ENCODE data around the gene MCF2. TPM values are rescaled to one million over a fixed set of nuclear protein-coding genes. Genes with fewer than 3 reads are reported as not detected.

The MCF2 gene
- total RNA-seq, 1 experiment from 2014 or later, result 0.39 TPM

- Mint-ChIP-seq H3K27ac (no peak overlapping the region), H3K4me3 (no peak overlapping the region), H3K27me3 (ENCODE audit: low read depth) (no peaks in the 10 kb centered on the region), H3K4me1 (no peaks in the 10 kb centered on the region), H3K9me3 (peaks cover 0 to 38% of the 10 kb centered on the region in 2 experiments; a peak in 2 of 5 replicates), H3K36me3 (ENCODE audit: insufficient read depth in 1 of 3, low read depth in 3 of 3) (no peaks in the 10 kb centered on the region)
- no peak for DNase-seq
- Histone ChIP-seq H2BK120ac (ENCODE audit: low read depth, low read length, poor library complexity, severe bottlenecking) (no peak overlapping the region), H3K23ac (ENCODE audit: insufficient read length, low read depth, low read length) (no peak overlapping the region), H2BK5ac (ENCODE audit: insufficient read length, low read length) (no peak overlapping the region), H2BK12ac (ENCODE audit: insufficient read length, low read depth, low read length) (no peak overlapping the region), H3K9ac (ENCODE audit: extremely low read depth, insufficient read length, low read length) (no peak overlapping the region), H3K27me3 (ENCODE audit: insufficient read depth, low read length) (no peaks in the 10 kb centered on the region), H2AFZ (ENCODE audit: low read length) (no peak overlapping the region), H3K23me2 (ENCODE audit: insufficient read length, low read depth, low read length, poor library complexity, severe bottlenecking) (no peaks in the 10 kb centered on the region), H3K18ac (ENCODE audit: insufficient read length, low read depth, low read length) (no peak overlapping the region), H3K9me3 (ENCODE audit: control insufficient read depth, low read depth, low read length) (no peaks in the 10 kb centered on the region), H4K91ac (ENCODE audit: insufficient read length, low read depth, low read length) (no peak overlapping the region), H3K56ac (ENCODE audit: insufficient read length, low read depth, low read length) (no peak overlapping the region), H3T11ph (ENCODE audit: low read length) (no peak overlapping the region), H2AK5ac (ENCODE audit: insufficient read length, low read length) (no peak overlapping the region), H3K4ac (ENCODE audit: low read depth, low read length) (no peak overlapping the region), H4K5ac (ENCODE audit: insufficient read length, low read depth, low read length) (no peak overlapping the region), H2BK20ac (ENCODE audit: low read depth, low read length, poor library complexity, severe bottlenecking) (no peak overlapping the region), H4K8ac (replicated peaks; ENCODE audit: insufficient read length, low read depth, low read length) (no peak overlapping the region), H3K79me2 (ENCODE audit: insufficient read depth, low read length) (no peaks in the 10 kb centered on the region), H3K27ac (ENCODE audit: insufficient read length, low read depth, low read length) (no peak overlapping the region), H3K4me1 (ENCODE audit: insufficient read depth, low read length) (no peaks in the 10 kb centered on the region), H2BK15ac (ENCODE audit: low read depth, low read length) (no peak overlapping the region), H4K20me1 (ENCODE audit: control insufficient read depth, insufficient read depth, insufficient read length) (no peaks in the 10 kb centered on the region), H3K14ac (ENCODE audit: insufficient read depth, low read length) (no peak overlapping the region), H3K4me2 (ENCODE audit: insufficient read depth, insufficient read length, low read length) (no peak overlapping the region), H3K79me1 (ENCODE audit: insufficient read depth, low read depth, low read length, poor library complexity, severe bottlenecking) (no peaks in the 10 kb centered on the region)
- WGBS (ENCODE audit: extremely low coverage, insufficient read length, low lambda C conversion rate), result no CpG with 5 or more reads among the region's 3 CpGs
- TF ChIP-seq CTCF (conservative IDR thresholded peaks at IDR 0.05), result no peak
Observed at GRCh38 chrX:139538907-139539790, 168.8 kb downstream of the MCF2 start.
